Raji (cell line): ENCODE measurements around the gene RPTOR.

Source experiments
- POLR2A ChIP-seq: IDR thresholded peaks from 2 replicates; pipeline ENCODE4 v1.6.1; 2011; ENCODE audit warnings: low read depth, low read length, control low read depth; ENCODE audit not compliant: insufficient read depth

The RPTOR gene

GRCh38 chr17:80544655-80545498 is at the start of gene RPTOR:
RPTOR (plus strand) TSS chr17:80544838; CDS start chr17:80545630, 792 bp downstream.
- peak; percentile 88 for TF ChIP-seq POLR2A

GRCh38 chr17:80497726-80498241 is 46.9 kb upstream of the RPTOR start:
- no peak for TF ChIP-seq POLR2A

- TF ChIP-seq POLR2A = no peak
Observed at GRCh38 chr17:80498242-80498919, 46.3 kb upstream of the RPTOR start.

- TF ChIP-seq POLR2A = no peak
Observed at GRCh38 chr17:80498920-80499410, 45.7 kb upstream of the RPTOR start.

- TF ChIP-seq POLR2A = no peak
Observed at GRCh38 chr17:80499560-80499959, 45.1 kb upstream of the RPTOR start.

GRCh38 chr17:80499961-80500665 is 44.5 kb upstream of the RPTOR start:
- TF ChIP-seq POLR2A = no peak

- TF ChIP-seq POLR2A = no peak
Observed at GRCh38 chr17:80501741-80502577, 42.7 kb upstream of the RPTOR start.

GRCh38 chr17:80502578-80502877 is 42.1 kb upstream of the RPTOR start:
- TF ChIP-seq POLR2A = no peak

GRCh38 chr17:80503031-80503430 is 41.6 kb upstream of the RPTOR start:
- no peak for TF ChIP-seq POLR2A

GRCh38 chr17:80503921-80504320 is 40.7 kb upstream of the RPTOR start:
- TF ChIP-seq POLR2A = no peak

GRCh38 chr17:80504686-80505413 is 39.8 kb upstream of the RPTOR start:
- no peak for TF ChIP-seq POLR2A

- no peak for TF ChIP-seq POLR2A
Observed at GRCh38 chr17:80507965-80508364, 36.7 kb upstream of the RPTOR start.

GRCh38 chr17:80509311-80509710 is 35.3 kb upstream of the RPTOR start:
- no peak for TF ChIP-seq POLR2A

- TF ChIP-seq POLR2A = no peak
Observed at GRCh38 chr17:80510132-80510531, 34.5 kb upstream of the RPTOR start.
